Upper lobe of right lung (tissue), 1 donor: ENCODE results near the gene GALNT17. TPM values are rescaled to one million over a fixed set of nuclear protein-coding genes. Genes with fewer than 3 reads are reported as not detected.

Experiments
- ATAC-seq: fragments of 200-7000 bp; cut with Tn5 transposase; one replicate; pipeline ENCODE4 v1.9.1; 2020; ENCODE audit warnings: mild to moderate bottlenecking, moderate library complexity
- DNase-seq: peaks from one replicate; pipeline ENCODE4 v3.0.0-alpha.2; 2020
- H3K27ac ChIP-seq: fragments of 200-600 bp; one replicate; pipeline ENCODE4 v1.8.0; 2022
- H3K27me3 ChIP-seq: fragments of 200-600 bp; one replicate; pipeline ENCODE4 v1.8.0; 2022; ENCODE audit warnings: mild to moderate bottlenecking
- H3K36me3 ChIP-seq: fragments of 200-600 bp; one replicate; pipeline ENCODE4 v1.8.0; 2022
- H3K4me1 ChIP-seq: fragments of 200-600 bp; one replicate; pipeline ENCODE4 v1.8.0; 2022
- H3K4me3 ChIP-seq: fragments of 200-600 bp; one replicate; pipeline ENCODE4 v1.8.0; 2022; ENCODE audit warnings: mild to moderate bottlenecking
- H3K9me3 ChIP-seq: fragments of 200-600 bp; one replicate; pipeline ENCODE4 v1.8.0; 2022
- intact Hi-C: fragments of 100-400 bp; cut with DNase I; formaldehyde crosslinking; loops from one replicate; pipeline ENCODE4 v1.11.0; 2022
- total RNA-seq: library from RNA; stranded (reverse); fragmentation: NEBNext Ultra II Directional; extraction: Animal tissue kit (Norgen Biotek cat#: 25700); gene quantifications from one replicate; pipeline ENCODE4 v1.2.1, GENCODE V29; 2021
- TF ChIP-seq, protein P1 (sequence below): fragments of 200-600 bp; IDR thresholded peaks from one replicate; pipeline ENCODE4 v1.8.0; 2022; ENCODE audit warnings: antibody characterized with exemption
- donor health status: DM: no; HTN: yes; CAD: no; lungs with severe emphysema.

GALNT17 gene
- total RNA-seq, 1 donor from 2014 or later: 7.1 TPM

DNA sequence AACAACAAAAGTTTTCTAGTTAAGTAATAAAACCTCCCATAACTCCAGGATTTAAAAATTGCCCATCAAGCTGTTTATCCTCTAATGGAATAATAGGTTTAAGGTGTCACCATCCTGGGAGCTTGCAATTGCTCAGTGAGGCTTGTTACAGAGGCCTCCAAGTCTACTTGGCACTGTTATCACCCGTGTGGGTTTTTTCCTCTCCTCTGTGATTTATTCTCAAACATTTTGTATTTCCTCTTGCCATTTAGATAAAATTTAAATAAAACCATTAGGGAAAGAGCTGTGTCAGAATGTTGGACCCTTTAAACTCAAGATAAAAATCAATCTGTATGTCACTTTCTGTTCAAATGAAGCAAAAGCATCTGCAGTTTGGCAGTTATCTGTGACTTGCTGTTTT lies 202.6 kb downstream of the GALNT17 start:
- intact Hi-C loops: no loop called here
- TF ChIP-seq, protein P1, sequence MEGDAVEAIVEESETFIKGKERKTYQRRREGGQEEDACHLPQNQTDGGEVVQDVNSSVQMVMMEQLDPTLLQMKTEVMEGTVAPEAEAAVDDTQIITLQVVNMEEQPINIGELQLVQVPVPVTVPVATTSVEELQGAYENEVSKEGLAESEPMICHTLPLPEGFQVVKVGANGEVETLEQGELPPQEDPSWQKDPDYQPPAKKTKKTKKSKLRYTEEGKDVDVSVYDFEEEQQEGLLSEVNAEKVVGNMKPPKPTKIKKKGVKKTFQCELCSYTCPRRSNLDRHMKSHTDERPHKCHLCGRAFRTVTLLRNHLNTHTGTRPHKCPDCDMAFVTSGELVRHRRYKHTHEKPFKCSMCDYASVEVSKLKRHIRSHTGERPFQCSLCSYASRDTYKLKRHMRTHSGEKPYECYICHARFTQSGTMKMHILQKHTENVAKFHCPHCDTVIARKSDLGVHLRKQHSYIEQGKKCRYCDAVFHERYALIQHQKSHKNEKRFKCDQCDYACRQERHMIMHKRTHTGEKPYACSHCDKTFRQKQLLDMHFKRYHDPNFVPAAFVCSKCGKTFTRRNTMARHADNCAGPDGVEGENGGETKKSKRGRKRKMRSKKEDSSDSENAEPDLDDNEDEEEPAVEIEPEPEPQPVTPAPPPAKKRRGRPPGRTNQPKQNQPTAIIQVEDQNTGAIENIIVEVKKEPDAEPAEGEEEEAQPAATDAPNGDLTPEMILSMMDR: no peak
- no peaks in the 10 kb centered on the region for H3K4me1 ChIP-seq
- H3K27ac ChIP-seq: no peak overlapping the region
- DNase-seq (no peak), ATAC-seq (no peak)
- H3K27me3 ChIP-seq: no peaks in the 10 kb centered on the region
- no peak overlapping the region for H3K4me3 ChIP-seq
- H3K9me3 ChIP-seq: no peaks in the 10 kb centered on the region
- H3K36me3 ChIP-seq: no peaks in the 10 kb centered on the region

DNA sequence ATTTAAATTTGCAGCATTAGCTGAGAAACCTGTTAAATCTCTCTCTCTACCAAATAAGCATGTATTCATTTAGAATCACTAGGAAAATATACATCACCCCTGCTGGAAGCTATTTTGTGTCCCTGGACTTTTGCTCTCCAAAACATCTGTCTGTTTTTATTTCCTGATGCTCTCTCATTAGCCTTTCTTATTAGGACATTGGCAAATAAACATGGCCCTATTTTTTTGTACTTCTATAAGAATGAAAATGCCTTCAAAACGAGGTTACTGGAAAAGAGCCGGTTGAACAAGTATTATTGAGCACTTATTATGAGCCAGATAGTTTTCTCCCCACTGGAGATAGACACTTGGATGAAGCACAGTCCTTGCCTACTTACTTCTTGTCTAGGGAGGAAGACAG lies 206.9 kb downstream of the GALNT17 start:
- no peaks in the 10 kb centered on the region for H3K9me3 ChIP-seq
- DNase-seq (no peak), ATAC-seq (no peak)
- H3K4me3 ChIP-seq: no peak overlapping the region
- H3K27ac ChIP-seq: no peak overlapping the region
- H3K36me3 ChIP-seq: no peaks in the 10 kb centered on the region
- intact Hi-C loops: no loop called here
- no peaks in the 10 kb centered on the region for H3K4me1 ChIP-seq
- H3K27me3 ChIP-seq: no peaks in the 10 kb centered on the region
- TF ChIP-seq, protein P1: no peak

DNA sequence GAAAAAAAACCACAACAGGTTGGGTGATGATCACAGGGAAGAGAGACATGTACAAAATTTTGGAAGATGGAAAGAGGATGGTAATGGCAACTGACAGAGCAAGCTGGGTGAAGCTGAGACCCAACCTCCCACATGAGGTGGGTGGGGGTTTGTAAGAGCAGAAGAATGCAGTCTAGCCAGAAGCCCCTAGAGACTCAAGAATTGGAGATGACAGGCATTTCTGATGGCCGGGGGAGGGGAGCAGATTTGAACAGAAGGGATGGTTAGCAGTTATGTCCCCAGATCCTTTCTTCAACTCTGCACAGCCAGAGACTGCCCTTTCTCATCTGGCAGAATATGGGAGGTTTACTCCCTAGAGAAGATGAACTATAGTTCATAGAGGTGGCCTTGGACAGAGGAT lies 208.0 kb downstream of the GALNT17 start:
- H3K4me1 ChIP-seq: no peaks in the 10 kb centered on the region

DNA sequence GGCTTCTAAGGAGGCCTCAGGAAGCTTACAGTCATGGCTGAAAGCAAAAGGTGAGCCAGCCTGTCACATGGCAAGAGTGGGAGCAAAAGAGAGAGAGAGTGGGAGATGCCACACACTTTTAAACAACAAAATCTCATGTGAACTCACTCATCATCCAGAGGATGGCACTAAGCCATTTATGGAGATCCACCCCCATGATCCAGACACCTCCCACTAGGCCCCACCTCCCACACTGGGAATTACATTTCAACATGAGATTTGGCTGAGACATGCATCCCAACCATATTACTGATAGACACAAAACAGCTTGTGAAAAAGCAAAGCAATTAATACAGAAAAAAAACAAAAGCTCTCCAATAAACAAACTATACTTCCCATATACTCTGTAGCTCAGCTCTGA lies 210.3 kb downstream of the GALNT17 start:
- TF ChIP-seq, protein P1: no peak
- H3K27me3 ChIP-seq: no peaks in the 10 kb centered on the region
- DNase-seq: no peak

More for the DNA sequence above, 208.0 kb downstream of the GALNT17 start:
- no peak for ATAC-seq
- Histone ChIP-seq H3K27me3 (no peaks in the 10 kb centered on the region), H3K4me3 (no peak overlapping the region), H3K27ac (no peak overlapping the region), H3K36me3 (no peaks in the 10 kb centered on the region), H3K9me3 (no peaks in the 10 kb centered on the region)
- intact Hi-C loops: no loop called here
- DNase-seq: no peak
- TF ChIP-seq, protein P1: no peak

DNA sequence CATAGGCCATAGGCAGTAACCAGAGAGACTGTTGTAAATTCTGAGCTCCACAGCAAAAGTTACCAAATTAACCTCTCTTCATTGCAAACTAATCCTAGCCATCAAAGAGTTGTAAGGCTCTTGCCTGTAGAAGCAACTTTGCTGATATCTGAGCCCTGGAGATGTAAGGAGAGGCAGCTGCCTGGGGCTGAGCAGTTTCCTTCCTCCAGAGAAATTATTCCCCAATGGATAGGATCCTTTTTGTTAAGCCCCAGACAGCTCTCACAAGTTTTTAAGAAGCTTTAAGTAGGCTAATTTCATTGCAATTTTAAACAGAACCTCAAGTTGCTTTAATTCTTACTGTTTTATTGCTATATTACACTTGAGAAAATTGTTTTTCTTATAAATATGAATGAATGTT lies 211.1 kb downstream of the GALNT17 start:
- ATAC-seq: no peak
- no peak for DNase-seq
- H3K27ac ChIP-seq: no peak overlapping the region
- intact Hi-C loops: no loop called here
- H3K4me3 ChIP-seq: no peak overlapping the region
- no peaks in the 10 kb centered on the region for H3K9me3 ChIP-seq
- TF ChIP-seq, protein P1: no peak
- no peaks in the 10 kb centered on the region for H3K4me1 ChIP-seq
- H3K27me3 ChIP-seq: no peaks in the 10 kb centered on the region
- no peaks in the 10 kb centered on the region for H3K36me3 ChIP-seq

More for the DNA sequence above, 210.3 kb downstream of the GALNT17 start:
- Histone ChIP-seq H3K27ac (no peak overlapping the region), H3K36me3 (no peaks in the 10 kb centered on the region), H3K4me3 (no peak overlapping the region), H3K9me3 (no peaks in the 10 kb centered on the region), H3K4me1 (no peaks in the 10 kb centered on the region)
- intact Hi-C loops: no loop called here
- ATAC-seq: no peak

DNA sequence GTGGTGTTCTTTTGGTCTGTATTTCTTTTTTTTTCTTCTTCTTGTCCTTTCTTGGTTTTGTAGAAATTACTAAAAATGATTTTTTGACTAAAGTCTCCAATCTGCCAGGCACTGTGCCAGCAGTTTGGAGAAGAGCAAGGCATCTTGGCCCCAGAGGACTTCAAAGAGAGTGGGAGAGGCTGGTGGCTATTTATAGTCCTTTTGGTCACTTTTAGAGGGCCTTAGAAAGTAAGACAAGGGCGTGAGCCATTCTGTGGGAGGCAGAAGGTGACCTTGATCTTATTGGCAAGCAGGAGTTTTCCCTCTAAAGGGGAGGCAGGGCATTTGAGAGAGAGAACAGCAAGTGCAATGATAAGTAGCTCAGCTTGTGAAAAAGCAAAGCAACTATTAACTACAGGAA lies 211.9 kb downstream of the GALNT17 start:
- no peaks in the 10 kb centered on the region for H3K4me1 ChIP-seq
- H3K4me3 ChIP-seq: no peak overlapping the region
- H3K9me3 ChIP-seq: no peaks in the 10 kb centered on the region
- TF ChIP-seq, protein P1: no peak
- intact Hi-C loops: no loop called here
- no peaks in the 10 kb centered on the region for H3K27me3 ChIP-seq
- ATAC-seq: no peak
- no peak overlapping the region for H3K27ac ChIP-seq
- no peaks in the 10 kb centered on the region for H3K36me3 ChIP-seq
- DNase-seq: no peak
